ENCODE measurements around the gene RIC3. TPM values are rescaled to one million over a fixed set of nuclear protein-coding genes. Genes with fewer than 3 reads are reported as not detected.

RIC3 gene
- total RNA-seq, 2 donors from 2014 or later, result 12.5 to 13.8 TPM

DNA sequence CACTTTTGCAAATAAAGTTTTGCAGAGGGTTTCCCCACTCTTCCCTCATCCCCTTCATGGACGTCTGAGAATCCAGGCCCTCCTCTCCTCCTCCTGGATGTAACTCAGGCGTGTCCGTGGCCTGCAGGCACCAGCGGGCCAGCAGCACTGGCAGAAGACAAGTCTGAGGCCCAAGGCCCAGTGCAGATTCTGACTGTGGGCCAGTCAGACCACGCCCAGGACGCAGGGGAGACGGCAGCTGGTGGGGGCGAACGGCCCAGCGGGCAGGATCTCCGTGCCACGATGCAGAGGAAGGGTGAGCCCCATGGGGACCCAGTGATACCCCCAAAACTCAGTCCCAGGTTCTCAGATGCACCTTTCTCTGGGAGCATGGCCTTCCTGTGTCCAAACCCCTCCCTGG lies 73.5 kb downstream of the RIC3 start:
- ATAC-seq (no peak), DNase-seq (peak; percentile 17)
- intact Hi-C loops (cut with DNase I), result loop anchor here in 1 of 2 donors (10.0 kb wide), 1 partner anchor 201 kb away; no protein-coding TSS in a partner anchor

GRCh38 chr11:8094656-8095055 lies 74.2 kb downstream of the RIC3 start:
- ATAC-seq (no peak), DNase-seq (no peak)
- intact Hi-C loops (cut with DNase I), result loop anchor here in 1 of 2 donors (5.0 to 10.0 kb wide), 2 partner anchors 87 to 200 kb away; no protein-coding TSS in a partner anchor

DNA sequence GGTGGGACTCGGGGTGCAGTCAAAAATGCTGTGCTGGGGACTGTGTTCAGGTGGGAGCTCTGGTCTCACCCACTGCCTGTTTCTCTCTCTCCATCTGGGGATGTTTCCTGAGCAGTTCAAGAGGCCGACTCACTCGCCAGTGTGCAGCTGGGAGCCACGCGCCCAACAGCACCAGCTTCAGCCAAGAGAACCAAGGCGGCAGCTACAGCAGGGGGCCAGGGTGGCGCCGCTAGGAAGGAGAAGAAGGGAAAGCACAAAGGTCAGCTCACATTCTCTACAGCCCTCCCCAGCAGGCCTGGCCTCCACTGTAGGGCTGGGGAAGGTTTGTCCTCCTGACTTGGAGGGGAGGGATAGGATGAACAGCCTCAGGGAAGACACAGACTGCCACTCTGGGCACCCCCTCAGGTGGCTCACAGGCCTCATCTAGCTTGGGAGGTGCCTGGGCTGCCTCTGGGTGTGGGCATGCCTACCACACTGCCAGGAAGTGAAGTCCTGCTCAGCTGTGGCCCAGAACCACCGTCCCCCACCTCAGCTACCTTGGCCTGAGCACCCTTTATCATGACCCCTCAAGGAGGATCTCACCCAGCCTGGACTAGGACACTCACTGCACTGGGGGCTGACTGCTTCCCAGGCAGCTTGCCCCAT lies 74.8 kb downstream of the RIC3 start:
- intact Hi-C loops (cut with DNase I), result loop anchor here (2.0 to 10.0 kb wide), 3 partner anchors 61 to 199 kb away; no protein-coding TSS in a partner anchor
- DNase-seq (no peak), ATAC-seq (no peak)

GRCh38 chr11:8092587-8093424 lies 76.0 kb downstream of the RIC3 start:
- ATAC-seq (peak; percentile 71 to 78), DNase-seq (peak; percentile 82)
- intact Hi-C loops (cut with DNase I), result loop anchor here (2.0 to 10.0 kb wide), 3 partner anchors 60 to 198 kb away; no protein-coding TSS in a partner anchor

DNA sequence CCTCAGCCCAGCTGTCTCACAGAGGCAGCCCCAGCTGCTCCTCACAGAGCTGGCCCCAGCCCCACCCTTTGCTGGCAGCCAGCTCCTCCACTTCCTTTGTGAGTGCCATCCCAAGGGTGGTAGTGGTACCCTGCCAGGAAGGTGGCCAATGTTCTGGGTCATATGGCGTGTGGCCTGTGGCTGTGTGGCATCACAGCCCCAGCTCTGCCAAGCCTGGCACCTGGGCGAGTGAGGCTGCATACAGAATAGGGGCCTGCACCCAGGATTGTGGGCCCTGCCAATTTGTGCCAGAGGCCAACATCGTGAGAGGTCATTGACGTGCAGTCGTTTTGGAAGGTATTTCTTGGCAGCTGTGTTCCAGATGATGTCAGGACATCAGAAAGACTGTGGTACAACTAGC lies 77.1 kb downstream of the RIC3 start:
- intact Hi-C loops (cut with DNase I), result loop anchor here (2.0 to 10.0 kb wide), 3 partner anchors 59 to 197 kb away; no protein-coding TSS in a partner anchor
- ATAC-seq, result no peak
- DNase-seq, result peak; percentile 17

DNA sequence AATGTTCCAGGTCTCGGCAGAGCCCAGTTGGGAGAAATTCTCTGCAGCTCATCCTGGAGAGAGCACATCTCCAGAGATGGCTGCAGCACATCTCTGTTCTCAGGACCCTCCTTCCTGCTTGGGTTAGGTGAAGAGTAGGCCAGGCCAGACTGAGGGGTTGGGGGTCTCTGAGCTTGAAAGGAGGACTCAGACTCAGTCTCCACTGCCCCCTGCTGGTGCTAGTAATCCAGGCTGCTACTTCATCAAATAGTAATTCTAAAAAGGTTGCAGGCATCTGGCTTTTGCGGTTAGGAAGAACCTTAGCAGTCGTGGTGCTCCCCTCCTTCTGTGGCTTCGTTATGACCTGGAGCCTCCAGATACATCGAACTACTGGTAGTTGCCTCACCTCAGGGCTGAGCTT lies 78.1 kb downstream of the RIC3 start:
- DNase-seq (peak; percentile 43), ATAC-seq (no peak)
- intact Hi-C loops (cut with DNase I), result loop anchor here in 1 of 2 donors (5.0 to 10.0 kb wide), 2 partner anchors 83 to 196 kb away; no protein-coding TSS in a partner anchor

GRCh38 chr11:8089791-8090510 lies 78.9 kb downstream of the RIC3 start:
- intact Hi-C loops (cut with DNase I), result loop anchor here in 1 of 2 donors (5.0 to 10.0 kb wide), 3 partner anchors 53 to 195 kb away; no protein-coding TSS in a partner anchor
- ATAC-seq (no peak), DNase-seq (no peak)

- no peak for DNase-seq
- no peak for ATAC-seq
- intact Hi-C loops (cut with DNase I), result loop anchor here in 1 of 2 donors (5.0 kb wide), 1 partner anchor 50 kb away; no protein-coding TSS in a partner anchor
Observed at GRCh38 chr11:8087756-8088155, 81.1 kb downstream of the RIC3 start.

- intact Hi-C loops (cut with DNase I), result loop anchor here in 1 of 2 donors (5.0 kb wide), 1 partner anchor 50 kb away; no protein-coding TSS in a partner anchor
- ATAC-seq, result no peak
- DNase-seq, result peak; percentile 16
Observed at GRCh38 chr11:8087185-8087584, 81.6 kb downstream of the RIC3 start.

GRCh38 chr11:8086571-8086970 lies 82.3 kb downstream of the RIC3 start:
- ATAC-seq (no peak), DNase-seq (peak; percentile 12)
- intact Hi-C loops (cut with DNase I), result loop anchor here in 1 of 2 donors (5.0 kb wide), 1 partner anchor 49 kb away; no protein-coding TSS in a partner anchor

DNA sequence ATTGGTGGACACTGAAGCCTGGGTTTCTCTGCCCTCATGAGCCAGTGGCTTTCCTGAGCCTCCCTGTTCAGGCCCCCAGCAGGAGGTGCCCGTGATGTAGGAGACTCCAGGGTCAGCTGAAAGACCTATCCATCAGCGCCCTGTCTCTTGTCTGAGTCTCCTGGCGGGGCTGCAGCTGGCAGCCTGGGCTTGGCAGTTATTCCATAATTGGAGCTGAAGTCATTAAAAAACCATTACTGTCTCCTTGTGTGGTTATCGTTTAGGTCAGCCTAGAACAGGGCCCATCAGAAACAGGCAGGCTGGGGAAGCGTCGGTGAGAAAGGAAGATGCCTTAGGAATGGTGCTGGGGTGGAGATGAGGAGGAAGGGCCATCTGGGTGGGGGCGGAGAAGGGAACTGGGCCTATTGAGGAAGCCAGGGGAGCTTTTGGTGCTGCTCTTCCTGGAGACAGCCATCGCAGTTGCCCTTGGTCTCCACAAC lies 82.8 kb downstream of the RIC3 start:
- peak in 1 of 2 donors; percentile 20 for ATAC-seq
- no peak for DNase-seq
- intact Hi-C loops (cut with DNase I), result loop anchor here in 1 of 2 donors (5.0 kb wide), 1 partner anchor 49 kb away; no protein-coding TSS in a partner anchor

DNA sequence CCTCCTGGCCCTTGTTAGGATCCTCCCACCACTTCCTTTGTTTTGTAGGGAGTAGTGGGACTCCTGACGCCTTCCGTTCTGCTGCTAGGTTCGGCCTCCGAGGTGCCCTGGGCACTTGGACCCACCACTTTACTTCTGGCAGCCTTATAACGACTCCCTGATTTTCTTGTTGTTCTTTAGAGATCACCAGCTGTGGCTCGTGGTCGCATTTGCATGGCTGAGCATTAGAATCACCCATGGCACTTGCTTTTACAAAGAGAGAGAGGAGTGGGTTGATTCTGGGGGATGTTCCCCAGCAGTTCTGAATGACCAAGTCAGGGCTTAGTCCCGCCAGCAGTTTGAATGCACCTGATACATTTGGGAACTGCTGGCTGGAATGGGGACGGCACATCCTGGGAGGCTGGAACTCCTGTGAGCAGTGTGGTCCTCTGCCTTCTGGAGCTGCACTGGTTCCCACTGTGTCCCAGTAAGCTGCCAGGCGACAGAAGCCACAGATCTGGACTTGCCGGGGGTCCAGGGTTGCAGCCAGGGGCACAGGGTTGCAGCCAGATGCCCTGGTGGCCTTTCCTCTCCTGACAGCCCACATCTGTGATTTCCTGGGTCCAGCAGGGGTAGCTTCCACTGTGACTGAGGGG lies 83.7 kb downstream of the RIC3 start:
- intact Hi-C loops (cut with DNase I), result loop anchor here in 1 of 2 donors (5.0 kb wide), 1 partner anchor 48 kb away; no protein-coding TSS in a partner anchor
- no peak for DNase-seq
- no peak for ATAC-seq

GRCh38 chr11:8084352-8084751 lies 84.5 kb downstream of the RIC3 start:
- no peak for ATAC-seq
- peak; percentile 9 for DNase-seq
- intact Hi-C loops (cut with DNase I), result no loop called here

GRCh38 chr11:8083871-8084281 lies 84.9 kb downstream of the RIC3 start:
- DNase-seq (peak; percentile 8), ATAC-seq (no peak)
- intact Hi-C loops (cut with DNase I), result no loop called here

GRCh38 chr11:8083088-8083395 lies 85.8 kb downstream of the RIC3 start:
- DNase-seq (peak; percentile 19), ATAC-seq (no peak)
- intact Hi-C loops (cut with DNase I), result no loop called here

- intact Hi-C loops (cut with DNase I), result no loop called here
- no peak for ATAC-seq
- peak; percentile 20 for DNase-seq
Observed at GRCh38 chr11:8082391-8083087, 86.3 kb downstream of the RIC3 start.

DNA sequence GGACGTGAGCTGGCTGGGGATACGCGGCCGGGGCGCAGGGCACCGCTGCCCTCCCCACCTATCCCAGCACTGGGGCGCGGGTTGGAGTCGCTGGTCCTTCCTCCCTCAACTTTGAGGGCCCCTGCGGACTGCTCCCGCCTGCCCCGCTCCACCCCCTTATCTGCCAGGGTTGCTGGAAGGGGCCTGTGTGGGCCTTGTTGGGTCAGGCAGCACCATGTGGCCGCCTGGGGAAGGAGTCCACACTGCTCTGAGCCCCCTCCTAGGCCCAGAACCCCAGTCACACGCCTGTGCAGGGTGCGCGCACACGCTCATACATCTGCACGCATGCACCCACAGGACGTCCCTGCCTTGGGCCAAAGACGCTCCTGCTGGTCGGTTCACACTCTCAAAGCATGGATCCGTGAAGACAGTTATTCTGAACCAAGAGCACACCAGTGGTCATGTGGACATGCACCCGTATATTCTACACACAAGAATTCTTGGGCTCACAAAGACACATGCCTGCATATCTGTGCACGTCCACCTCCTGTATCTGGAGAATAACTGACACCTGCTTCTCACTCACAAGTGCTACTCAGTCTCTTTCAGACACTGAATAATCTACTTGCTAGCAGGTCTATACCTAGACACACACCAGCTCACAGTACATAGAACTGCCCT lies 87.1 kb downstream of the RIC3 start:
- peak; percentile 27 for DNase-seq
- intact Hi-C loops (cut with DNase I), result no loop called here
- peak; percentile 29 to 35 for ATAC-seq

All from left cardiac atrium (tissue), 4 donors.